Fibroblast of the aortic adventitia (primary cell): ENCODE measurements around the gene ZNF101. TPM values are rescaled to one million over a fixed set of nuclear protein-coding genes. Genes with fewer than 3 reads are reported as not detected.

Experiments used
- DNase-seq: peaks from one replicate; pipeline ENCODE4 v3.0.0-alpha.2; 2010; ENCODE audit warnings: low read depth
- H3K4me3 ChIP-seq: 2 replicates; pipeline ENCODE4 v1.5.1; 2011; ENCODE audit warnings: low read depth, mild to moderate bottlenecking, control low read depth, low read length, moderate library complexity
- total RNA-seq: library from RNA; depleted of rRNA; stranded (reverse); fragments of >200 nt; gene quantifications from 2 replicates; pipeline ENCODE4 v1.2.3, GENCODE V29; 2012; ENCODE audit warnings: low replicate concordance
- TF ChIP-seq, protein P1 (sequence below): IDR thresholded peaks from 2 replicates; pipeline ENCODE4 v1.5.1; 2011; ENCODE audit warnings: mild to moderate bottlenecking, low read length, control low read depth, inconsistent platforms; ENCODE audit not compliant: insufficient read depth

ZNF101 gene
- total RNA-seq: 3.0 and 6.8 TPM in 2 replicates

GRCh38 chr19:19668230-19669012 is at the start of gene ZNF101:
TSS of gene ZNF101 (plus strand) at chr19:19668839. CDS start at chr19:19668964, 125 bp downstream.
- TF ChIP-seq, protein P1, sequence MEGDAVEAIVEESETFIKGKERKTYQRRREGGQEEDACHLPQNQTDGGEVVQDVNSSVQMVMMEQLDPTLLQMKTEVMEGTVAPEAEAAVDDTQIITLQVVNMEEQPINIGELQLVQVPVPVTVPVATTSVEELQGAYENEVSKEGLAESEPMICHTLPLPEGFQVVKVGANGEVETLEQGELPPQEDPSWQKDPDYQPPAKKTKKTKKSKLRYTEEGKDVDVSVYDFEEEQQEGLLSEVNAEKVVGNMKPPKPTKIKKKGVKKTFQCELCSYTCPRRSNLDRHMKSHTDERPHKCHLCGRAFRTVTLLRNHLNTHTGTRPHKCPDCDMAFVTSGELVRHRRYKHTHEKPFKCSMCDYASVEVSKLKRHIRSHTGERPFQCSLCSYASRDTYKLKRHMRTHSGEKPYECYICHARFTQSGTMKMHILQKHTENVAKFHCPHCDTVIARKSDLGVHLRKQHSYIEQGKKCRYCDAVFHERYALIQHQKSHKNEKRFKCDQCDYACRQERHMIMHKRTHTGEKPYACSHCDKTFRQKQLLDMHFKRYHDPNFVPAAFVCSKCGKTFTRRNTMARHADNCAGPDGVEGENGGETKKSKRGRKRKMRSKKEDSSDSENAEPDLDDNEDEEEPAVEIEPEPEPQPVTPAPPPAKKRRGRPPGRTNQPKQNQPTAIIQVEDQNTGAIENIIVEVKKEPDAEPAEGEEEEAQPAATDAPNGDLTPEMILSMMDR: no peak

GRCh38 chr19:19619181-19619848 is 49.3 kb upstream of the ZNF101 start:
- TF ChIP-seq, protein P1: no peak
- no peak for DNase-seq
- H3K4me3 ChIP-seq: no peak overlapping the region

More at GRCh38 chr19:19668230-19669012, at the start of gene ZNF101:
- DNase-seq: peak; percentile 85
- peak within 1 kb of the TSS; percentile 87 for H3K4me3 ChIP-seq

DNA sequence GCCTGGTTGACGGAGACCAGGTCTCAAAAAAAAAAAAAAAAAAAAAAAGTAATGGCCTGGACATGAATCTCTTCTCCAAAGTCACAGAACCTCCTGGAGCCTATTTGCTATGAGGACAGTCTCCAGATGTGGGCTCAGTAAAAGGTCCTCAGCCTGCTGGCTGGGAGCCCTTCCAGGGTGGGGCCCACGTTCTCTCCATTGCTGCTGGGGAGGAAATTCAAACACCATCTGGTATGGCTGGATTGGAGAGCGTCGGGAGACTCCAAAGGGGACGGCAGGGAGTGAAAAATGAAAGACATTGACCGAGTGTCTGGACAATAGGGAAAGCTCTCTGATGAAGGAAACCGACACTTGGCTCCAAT is 48.8 kb upstream of the ZNF101 start:
- TF ChIP-seq, protein P1: no peak
- DNase-seq: no peak
- no peak overlapping the region for H3K4me3 ChIP-seq

DNA sequence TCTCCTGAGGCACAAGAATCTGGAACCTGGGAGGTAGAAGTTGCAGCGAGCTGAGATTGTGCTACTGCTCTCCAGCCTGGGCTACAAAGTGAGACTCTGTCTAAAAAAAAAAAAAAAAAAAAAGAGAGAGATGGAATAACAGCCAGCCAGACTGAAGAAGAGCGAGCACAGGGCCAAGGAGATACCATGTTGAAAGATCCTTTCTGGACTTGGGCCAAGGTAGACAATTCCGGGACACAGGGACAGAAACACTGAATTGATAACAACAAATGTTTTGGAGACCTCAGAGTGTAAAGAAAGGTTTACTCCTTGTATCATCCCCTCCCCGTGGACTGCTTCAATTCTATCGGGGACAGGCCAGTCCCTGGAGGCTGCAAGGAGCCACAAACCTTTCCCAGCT is 45.3 kb upstream of the ZNF101 start:
- DNase-seq: no peak
- TF ChIP-seq, protein P1: no peak
- no peak overlapping the region for H3K4me3 ChIP-seq

DNA sequence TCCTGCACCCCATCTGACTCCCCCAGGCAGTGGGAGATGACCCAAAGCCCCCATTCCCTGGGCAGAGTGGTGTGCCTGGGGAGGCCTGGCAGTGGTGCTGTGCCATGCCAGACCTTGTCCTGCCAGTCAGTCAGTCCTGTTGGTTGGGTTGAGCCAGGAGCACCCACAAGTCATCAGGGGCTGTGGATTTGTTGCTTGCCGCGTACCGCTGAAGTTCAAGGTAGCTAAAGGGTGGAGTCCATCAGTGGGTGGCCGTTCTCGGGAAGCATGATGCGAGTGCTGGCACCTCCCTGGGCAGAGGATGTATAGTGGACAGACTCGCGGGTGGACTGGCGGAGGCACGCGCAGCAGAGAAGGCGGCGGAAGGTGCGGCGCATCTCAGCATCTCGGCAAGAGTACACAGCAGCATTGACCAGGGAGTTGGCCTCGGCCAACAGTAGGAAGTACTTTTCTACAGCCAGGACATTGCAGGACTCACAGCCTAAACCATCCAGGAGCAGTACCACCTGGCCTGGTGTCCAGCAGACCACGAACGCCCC is 44.5 kb upstream of the ZNF101 start:
- H3K4me3 ChIP-seq: no peak overlapping the region
- TF ChIP-seq, protein P1: no peak
- no peak for DNase-seq

- DNase-seq: no peak
- TF ChIP-seq, protein P1: no peak
These were observed 41.8 kb upstream of the ZNF101 start for GRCh38 chr19:19626516-19627472.

More at GRCh38 chr19:19626516-19627472, 41.8 kb upstream of the ZNF101 start:
- no peak overlapping the region for H3K4me3 ChIP-seq
